Measurements from ENCODE around the gene CHN1.

GRCh38 chr2:174918886-174919526 is 86.2 kb downstream of the CHN1 start:
- no peak for TF ChIP-seq CTCF (IDR thresholded peaks at IDR 0.05)
- no peak for TF ChIP-seq EZH2phosphoT487 (IDR thresholded peaks at IDR 0.05)
- no peak for TF ChIP-seq EZH2 (IDR thresholded peaks at IDR 0.05)

Measured in neural progenitor cell (in vitro differentiated cells).